KOPT-K1 (cell line): ENCODE measurements around the gene HOXD12.

Experiments used
- H3K27ac ChIP-seq: fragments of 200-600 bp; sonication (generic); 2 replicates; pipeline ENCODE4 v1.5.1; 2016; ENCODE audit warnings: antibody characterized with exemption, mild to moderate bottlenecking, low read depth, low read length; ENCODE audit not compliant: poor library complexity, severe bottlenecking
- H3K36me3 ChIP-seq: fragments of 200-600 bp; sonication (generic); 2 replicates; pipeline ENCODE4 v1.5.1; 2017; ENCODE audit warnings: antibody characterized with exemption, mild to moderate bottlenecking, low read length, moderate library complexity; ENCODE audit not compliant: insufficient read depth
- H3K9me3 ChIP-seq: fragments of 200-600 bp; sonication (generic); 2 replicates; pipeline ENCODE4 v1.5.1; 2017; ENCODE audit warnings: antibody characterized with exemption, low read length, mild to moderate bottlenecking; ENCODE audit not compliant: insufficient read depth, poor library complexity, severe bottlenecking

Gene HOXD12

DNA sequence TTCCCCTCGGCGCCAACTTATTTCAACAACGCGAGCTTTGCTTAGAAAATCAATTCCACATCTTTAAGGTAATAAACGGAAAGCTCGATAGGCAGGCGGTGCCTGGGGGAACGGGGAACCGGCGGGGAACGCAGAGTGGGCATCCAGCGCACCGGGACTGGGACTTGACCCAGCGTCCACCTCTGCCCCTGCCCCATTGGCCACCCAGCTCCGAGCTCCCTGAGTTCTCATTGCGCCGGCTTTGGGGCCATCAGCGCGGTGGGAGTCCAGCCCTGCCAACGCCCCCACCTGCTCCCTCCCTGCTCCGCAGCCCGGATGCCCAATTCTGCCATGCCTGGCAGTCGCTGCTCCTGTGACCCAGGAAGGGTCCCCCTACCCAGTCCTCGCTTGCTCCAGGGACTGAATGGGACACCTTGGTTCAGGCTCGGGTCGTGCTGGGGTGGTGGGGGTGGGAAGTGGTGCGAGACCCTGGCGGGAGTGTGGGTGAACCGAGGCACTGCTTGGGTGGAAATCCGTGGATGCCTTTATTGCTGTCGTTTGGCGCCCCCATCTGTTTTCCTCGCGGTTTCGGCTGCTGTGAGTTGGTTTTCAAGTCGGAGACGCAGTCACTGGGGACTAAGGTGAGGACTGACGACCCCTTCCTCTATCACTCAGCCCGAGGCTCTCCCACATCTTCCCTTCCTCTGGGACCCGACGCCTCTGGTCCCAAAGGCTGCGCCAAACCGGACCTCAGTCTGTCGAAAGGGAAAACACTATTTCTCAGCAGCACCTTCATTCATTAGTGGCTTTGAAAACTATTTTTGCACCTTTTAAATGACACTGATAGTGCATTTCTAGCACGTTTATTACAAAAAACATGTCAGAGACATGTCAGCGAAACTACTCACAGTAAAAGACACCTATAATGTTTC, 13.5 kb upstream of the HOXD12 start:
- no peaks in the 10 kb centered on the region for H3K9me3 ChIP-seq
- no peaks in the 10 kb centered on the region for H3K36me3 ChIP-seq
- H3K27ac ChIP-seq: no peak overlapping the region

GRCh38 chr2:176087330-176088047, 12.1 kb upstream of the HOXD12 start:
- no peaks in the 10 kb centered on the region for H3K36me3 ChIP-seq
- no peak overlapping the region for H3K27ac ChIP-seq
- no peaks in the 10 kb centered on the region for H3K9me3 ChIP-seq

DNA sequence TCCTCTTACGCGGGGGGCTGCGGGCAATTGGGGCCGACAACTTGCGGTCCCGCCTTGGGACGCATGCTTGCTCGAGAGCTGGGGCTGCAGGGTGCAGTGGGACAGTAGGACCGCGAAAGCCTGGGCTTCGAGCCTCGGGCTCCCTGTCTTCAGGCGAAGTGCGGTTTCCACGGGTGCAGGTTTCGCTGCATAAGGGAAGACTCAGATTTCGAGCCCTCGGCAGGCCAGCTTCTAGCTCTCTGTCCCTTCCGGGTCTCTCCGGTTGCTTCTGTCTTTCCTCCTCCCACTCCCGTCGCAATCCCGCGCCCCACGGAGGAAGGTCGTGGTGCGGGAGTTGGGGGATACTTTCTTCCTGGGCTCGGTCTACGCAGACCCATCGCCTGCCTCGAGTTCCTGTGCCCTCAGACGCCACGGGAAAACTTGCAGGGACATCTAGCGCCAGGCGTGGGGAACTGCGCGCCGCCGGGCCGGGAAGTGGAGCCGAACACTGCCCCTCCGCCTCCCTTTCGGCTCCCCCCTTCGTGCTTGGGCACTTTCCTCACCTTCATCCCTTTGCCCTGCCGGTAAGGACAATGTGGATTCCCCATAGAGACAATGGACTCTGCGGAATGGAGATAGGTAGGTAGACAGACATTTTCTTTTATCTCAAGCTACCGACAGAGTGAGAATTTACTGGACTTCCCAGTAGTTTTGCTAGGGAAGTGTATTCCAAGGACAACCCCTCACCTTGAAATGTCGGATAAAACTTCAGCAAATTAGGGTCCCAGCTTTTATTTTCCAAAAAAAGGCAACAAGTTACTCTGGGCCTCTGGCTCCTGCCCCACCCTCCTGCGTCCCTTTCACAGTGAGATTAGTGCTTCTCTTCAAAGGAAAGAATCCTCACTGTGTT, 11.3 kb upstream of the HOXD12 start:
- H3K36me3 ChIP-seq: no peaks in the 10 kb centered on the region
- no peak overlapping the region for H3K27ac ChIP-seq
- no peaks in the 10 kb centered on the region for H3K9me3 ChIP-seq

- H3K36me3 ChIP-seq: no peaks in the 10 kb centered on the region
- no peak overlapping the region for H3K27ac ChIP-seq
- H3K9me3 ChIP-seq: no peaks in the 10 kb centered on the region
Measured at GRCh38 chr2:176088937-176089842, 10.4 kb upstream of the HOXD12 start.

GRCh38 chr2:176089843-176090395, 9.7 kb upstream of the HOXD12 start:
- Histone ChIP-seq H3K27ac (no peak overlapping the region), H3K9me3 (no peaks in the 10 kb centered on the region), H3K36me3 (no peaks in the 10 kb centered on the region)

GRCh38 chr2:176090862-176091261, 8.7 kb upstream of the HOXD12 start:
- Histone ChIP-seq H3K9me3 (no peaks in the 10 kb centered on the region), H3K36me3 (no peaks in the 10 kb centered on the region), H3K27ac (no peak overlapping the region)

DNA sequence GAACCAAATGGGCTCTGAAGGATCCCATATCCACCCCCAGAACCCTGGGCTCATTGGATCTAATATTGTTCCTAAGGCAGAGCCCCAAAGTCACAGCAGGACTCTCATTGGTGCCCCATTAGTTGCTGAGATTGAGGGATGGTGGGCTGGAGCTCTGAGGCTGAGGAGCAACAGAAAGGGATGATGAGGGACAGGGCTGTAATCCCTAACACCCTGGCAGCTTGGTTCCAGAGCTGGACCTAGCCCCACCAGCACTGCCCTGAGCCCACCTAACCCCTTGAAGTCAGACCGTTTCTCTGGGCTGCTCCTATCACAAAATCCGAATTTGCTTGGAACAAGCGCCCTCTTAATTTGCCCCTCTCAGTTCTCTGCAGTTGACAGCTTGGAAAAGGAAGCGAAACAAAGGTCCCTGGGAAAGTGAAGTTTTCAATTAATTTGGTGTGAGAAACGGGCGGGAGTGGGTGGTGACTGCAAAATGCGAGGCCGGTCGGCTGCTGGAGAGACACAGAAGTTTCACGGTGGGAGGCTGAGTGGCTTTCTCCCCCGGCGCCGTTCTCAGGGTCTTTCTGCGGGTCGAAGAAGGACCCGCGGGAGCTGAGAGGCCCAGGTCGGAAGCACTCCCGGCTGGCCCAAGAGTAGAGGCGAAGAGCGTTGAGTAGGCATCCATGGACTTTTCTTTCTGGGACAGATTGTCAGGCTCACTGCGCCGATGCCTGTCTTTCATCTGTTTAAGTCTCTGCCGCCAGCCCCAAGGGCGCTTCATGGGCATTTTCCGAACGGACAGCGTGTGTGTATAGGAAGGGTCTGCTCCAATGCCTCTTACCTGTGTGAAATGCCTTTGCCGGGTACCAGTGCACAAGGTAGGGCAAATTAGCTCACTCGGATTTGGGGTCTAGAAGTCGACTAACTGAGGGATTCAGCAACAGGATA, 8.0 kb upstream of the HOXD12 start:
- Histone ChIP-seq H3K36me3 (no peaks in the 10 kb centered on the region), H3K27ac (no peak overlapping the region), H3K9me3 (no peaks in the 10 kb centered on the region)

DNA sequence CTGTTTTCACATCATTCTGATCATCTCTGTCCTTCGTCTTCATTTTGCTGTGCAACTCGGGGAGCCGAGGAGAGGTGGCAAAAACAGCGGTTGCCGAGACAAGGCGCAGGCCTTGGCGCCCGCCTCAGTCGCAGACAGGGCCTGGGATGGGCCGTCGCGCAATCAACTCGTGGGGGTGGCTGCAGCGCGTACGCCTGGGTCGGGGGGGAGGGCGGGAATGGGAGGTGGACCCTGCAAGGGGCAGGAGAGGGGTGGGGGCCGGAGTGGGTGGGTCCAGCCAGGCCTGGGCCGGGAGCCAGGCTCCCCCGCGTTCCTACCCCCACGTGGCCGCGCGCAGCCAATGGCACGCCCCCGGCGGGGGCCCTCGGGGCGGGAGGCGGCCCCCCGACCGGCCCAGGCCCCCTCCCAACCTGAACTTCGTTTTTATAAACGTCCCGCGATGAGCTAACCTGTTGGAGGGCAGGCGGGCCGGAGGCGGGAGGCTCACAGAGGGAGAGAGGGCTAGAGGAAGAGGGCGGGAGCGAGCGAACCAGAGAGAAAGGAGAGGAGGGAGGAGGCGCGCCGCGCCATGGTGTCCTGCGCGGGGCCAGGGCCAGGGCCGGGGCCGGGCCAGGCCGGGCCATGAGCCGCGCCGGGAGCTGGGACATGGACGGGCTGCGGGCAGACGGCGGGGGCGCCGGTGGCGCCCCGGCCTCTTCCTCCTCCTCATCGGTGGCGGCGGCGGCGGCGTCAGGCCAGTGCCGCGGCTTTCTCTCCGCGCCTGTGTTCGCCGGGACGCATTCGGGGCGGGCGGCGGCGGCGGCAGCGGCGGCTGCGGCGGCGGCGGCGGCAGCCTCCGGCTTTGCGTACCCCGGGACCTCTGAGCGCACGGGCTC, 7.1 kb upstream of the HOXD12 start, which contains the start of gene HOXD13:
Gene HOXD13, plus strand, starts transcription at position 452 of the 875 bp plus-strand sequence. Its CDS starts 170 bp downstream, at position 622.
- Histone ChIP-seq H3K27ac (no peak within 1 kb of the TSS), H3K9me3 (no peaks in the 10 kb centered on the region), H3K36me3 (no peaks in the 10 kb centered on the region)

- H3K9me3 ChIP-seq: no peaks in the 10 kb centered on the region
Measured at GRCh38 chr2:176093145-176093897, 6.3 kb upstream of the HOXD12 start.

DNA sequence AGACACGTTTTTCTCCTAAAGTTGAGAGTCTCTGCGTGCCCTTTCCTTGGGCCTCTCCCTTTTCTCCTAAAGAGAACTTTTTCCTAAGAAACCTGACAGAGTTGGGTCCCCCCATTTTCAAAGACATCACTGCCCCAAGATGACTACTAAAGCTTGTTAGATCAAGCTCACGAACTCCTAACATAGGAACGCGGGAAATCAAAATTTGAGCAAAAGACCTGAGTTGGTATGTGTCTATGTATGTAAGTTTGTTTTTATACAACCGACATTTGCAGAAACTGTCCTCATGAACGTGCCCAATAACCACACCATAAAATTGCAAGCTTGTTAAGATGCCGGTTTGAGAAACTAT, 5.7 kb upstream of the HOXD12 start:
- H3K9me3 ChIP-seq: no peaks in the 10 kb centered on the region
- no peak overlapping the region for H3K27ac ChIP-seq
- H3K36me3 ChIP-seq: no peaks in the 10 kb centered on the region

More at GRCh38 chr2:176093145-176093897, 6.3 kb upstream of the HOXD12 start:
- Histone ChIP-seq H3K27ac (no peak overlapping the region), H3K36me3 (no peaks in the 10 kb centered on the region)

- H3K27ac ChIP-seq: no peak overlapping the region
- H3K9me3 ChIP-seq: no peaks in the 10 kb centered on the region
- no peaks in the 10 kb centered on the region for H3K36me3 ChIP-seq
Measured at GRCh38 chr2:176094349-176094748, 5.2 kb upstream of the HOXD12 start.

- Histone ChIP-seq H3K36me3 (no peaks in the 10 kb centered on the region), H3K9me3 (no peaks in the 10 kb centered on the region), H3K27ac (no peak overlapping the region)
Measured at GRCh38 chr2:176095421-176095820, 4.2 kb upstream of the HOXD12 start.
